Common myeloid progenitor, CD34-positive (primary cell): Measurements from ENCODE around the gene PTPRZ1.

Experiments
- CTCF ChIA-PET: fragments of 350-600 bp; sonication (Branson Sonifier 250); formaldehyde crosslinking; loops from one replicate; lab custom pipeline; 2021; ENCODE audit warnings: antibody characterized with exemption; lab: Charles Lee
- POLR2A ChIA-PET: fragments of 350-600 bp; sonication (Branson Sonifier 250); formaldehyde crosslinking; loops from one replicate; lab custom pipeline; 2021; ENCODE audit warnings: antibody characterized with exemption; lab: Charles Lee
- DNase-seq, 3 donors: peaks; one replicate each; pipeline versions ENCODE4 v3.0.0 to v3.0.0-alpha.2; 2013
- H3K27ac ChIP-seq, 2 experiments: 1 replicate in 1 of 2; 2 replicates in 1 of 2; pipeline ENCODE4 v1.7.0; 2013; ENCODE audit warnings: inconsistent platforms in 2 of 2, low read length in 2 of 2, mild to moderate bottlenecking in 2 of 2, low read depth in 1 of 2, moderate library complexity in 1 of 2; ENCODE audit not compliant: severe bottlenecking in 2 of 2, insufficient read depth in 1 of 2, poor library complexity in 1 of 2
- H3K27me3 ChIP-seq, 5 experiments: replicated peaks in 2 of 5; 1 replicate in 3 of 5; 2 replicates in 2 of 5; pipeline versions ENCODE4 v1.6.1 to v1.7.0; 2013; ENCODE audit warnings: low read length in 4 of 5, mild to moderate bottlenecking in 2 of 5, moderate library complexity in 2 of 5, inconsistent platforms in 1 of 5; ENCODE audit not compliant: insufficient read depth in 5 of 5, control insufficient read depth in 4 of 5
- H3K36me3 ChIP-seq, 4 experiments: 1 replicate in 2 of 4; 2 replicates in 2 of 4; pipeline versions ENCODE4 v1.6.1 to v1.7.0; 2013; ENCODE audit warnings: low read length in 3 of 4, control low read depth in 1 of 4, mild to moderate bottlenecking in 1 of 4; ENCODE audit not compliant: control insufficient read depth in 4 of 4, insufficient read depth in 4 of 4
- H3K4me1 ChIP-seq, 4 experiments: 1 replicate in 3 of 4; 2 replicates in 1 of 4; pipeline versions ENCODE4 v1.6.1 to v1.7.1; 2013; ENCODE audit warnings: low read length in 3 of 4, mild to moderate bottlenecking in 3 of 4, control low read depth in 1 of 4, inconsistent platforms in 1 of 4, moderate library complexity in 1 of 4; ENCODE audit not compliant: control insufficient read depth in 4 of 4, insufficient read depth in 4 of 4; ENCODE audit errors: control extremely low read depth in 1 of 4
- H3K4me3 ChIP-seq, 7 experiments: 1 replicate in 4 of 7; 2 replicates in 3 of 7; pipeline versions ENCODE4 v1.5.1 to v1.7.0; 2013; ENCODE audit warnings: mild to moderate bottlenecking in 7 of 7, low read length in 6 of 7, moderate library complexity in 6 of 7, inconsistent platforms in 2 of 7, low read depth in 2 of 7, control low read depth in 1 of 7; ENCODE audit not compliant: insufficient read depth in 4 of 7, control insufficient read depth in 1 of 7; ENCODE audit errors: extremely low read depth in 1 of 7
- H3K9me3 ChIP-seq, 5 experiments: 1 replicate in 4 of 5; 2 replicates in 1 of 5; pipeline versions ENCODE4 v1.6.1 to v1.7.1; 2013; ENCODE audit warnings: low read length in 4 of 5, mild to moderate bottlenecking in 2 of 5, inconsistent platforms in 1 of 5, low read depth in 1 of 5, moderate library complexity in 1 of 5; ENCODE audit not compliant: control insufficient read depth in 4 of 5, insufficient read depth in 2 of 5; ENCODE audit errors: control extremely low read depth in 1 of 5
- WGBS: methylation state at CpG from one replicate; pipeline ENCODE4 v1.1.5; 2013; ENCODE audit not compliant: insufficient coverage; 5-methylcytosine and 5-hydroxymethylcytosine counted together

Gene PTPRZ1

DNA sequence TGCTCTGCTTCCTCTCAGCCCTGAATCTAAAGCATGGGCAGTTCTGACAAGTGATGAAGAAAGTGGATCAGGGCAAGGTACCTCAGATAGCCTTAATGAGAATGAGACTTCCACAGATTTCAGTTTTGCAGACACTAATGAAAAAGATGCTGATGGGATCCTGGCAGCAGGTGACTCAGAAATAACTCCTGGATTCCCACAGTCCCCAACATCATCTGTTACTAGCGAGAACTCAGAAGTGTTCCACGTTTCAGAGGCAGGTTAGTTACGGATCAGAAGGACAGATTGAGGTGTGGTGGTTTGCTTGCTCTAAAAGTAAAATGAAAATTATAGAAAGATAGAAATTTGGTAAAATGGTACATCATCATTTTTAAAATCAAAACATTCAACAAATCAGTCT is 140.7 kb downstream of the PTPRZ1 start:
- CTCF ChIA-PET = interaction anchor here (1.7 kb wide), 1 partner anchor 20 kb away, joined by 4 read pairs; no protein-coding TSS in a partner anchor
- Histone ChIP-seq H3K4me1 (peaks cover 0 to 11% (median 0%) of the 10 kb centered on the region in 4 experiments), H3K9me3 (no peaks in the 10 kb centered on the region), H3K27me3 (no peaks in the 10 kb centered on the region), H3K27ac (no peak overlapping the region), H3K36me3 (no peaks in the 10 kb centered on the region), H3K4me3 (no peak overlapping the region)
- no CpG with 5 or more reads among the region's 3 CpGs for WGBS
- POLR2A ChIA-PET = no interaction called here
- no peak for DNase-seq

DNA sequence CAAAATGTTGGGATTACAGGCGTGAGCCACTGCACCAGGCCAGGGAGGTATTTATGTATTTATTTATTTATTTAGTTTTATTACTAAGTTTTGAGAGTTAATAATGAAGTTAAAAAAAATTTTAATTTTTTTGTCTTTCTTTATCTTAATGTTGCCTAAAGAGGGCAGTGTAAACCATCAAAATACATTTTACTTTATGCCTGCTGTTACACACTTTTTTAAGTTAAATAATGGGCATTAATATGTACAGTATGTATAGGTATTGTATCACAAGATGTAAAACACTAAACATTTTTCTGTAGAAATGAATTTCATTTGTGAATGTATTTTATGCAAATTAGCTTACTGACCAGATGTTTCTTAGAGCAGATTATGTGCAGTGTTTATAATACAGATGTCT is 141.7 kb downstream of the PTPRZ1 start:
- Histone ChIP-seq H3K27ac (no peak overlapping the region), H3K27me3 (no peaks in the 10 kb centered on the region), H3K4me1 (peaks cover 0 to 11% (median 0%) of the 10 kb centered on the region in 4 experiments), H3K4me3 (no peak overlapping the region), H3K9me3 (no peaks in the 10 kb centered on the region), H3K36me3 (no peaks in the 10 kb centered on the region)
- DNase-seq = peak in 1 of 3 donors; percentile 6
- POLR2A ChIA-PET = no interaction called here
- CTCF ChIA-PET = interaction anchor here (1.7 kb wide), 1 partner anchor 21 kb away, joined by 4 read pairs; no protein-coding TSS in a partner anchor
- no CpG with 5 or more reads among the region's 1 CpG for WGBS

DNA sequence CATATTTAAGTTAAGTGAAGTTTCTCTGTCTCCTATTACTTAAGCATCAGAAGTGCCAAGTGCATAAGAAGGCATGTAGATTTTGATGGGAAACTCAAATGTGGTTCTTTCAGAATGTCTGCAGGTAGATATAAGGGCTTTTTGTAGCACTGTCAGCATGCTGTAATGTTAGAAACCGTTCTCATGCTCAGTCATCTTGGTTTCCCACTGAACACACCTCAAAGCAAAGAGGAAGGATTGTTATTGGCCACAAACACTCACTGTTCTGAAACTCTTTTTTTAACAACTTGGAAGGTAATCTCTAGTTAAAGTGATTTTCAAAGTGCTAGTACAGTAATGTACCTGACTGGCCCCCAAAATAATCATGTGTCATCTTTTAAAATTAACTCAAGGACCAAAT is 145.1 kb downstream of the PTPRZ1 start:
- Histone ChIP-seq H3K4me3 (no peak overlapping the region), H3K9me3 (no peaks in the 10 kb centered on the region), H3K27me3 (no peaks in the 10 kb centered on the region), H3K36me3 (no peaks in the 10 kb centered on the region), H3K4me1 (peaks cover 0 to 3% (median 0%) of the 10 kb centered on the region in 4 experiments), H3K27ac (no peak overlapping the region)
- CTCF ChIA-PET = no interaction called here
- WGBS = 9% methylated on average over 1 of the region's 1 CpG
- peak in 2 of 3 donors; percentile 8 to 19 for DNase-seq
- POLR2A ChIA-PET = no interaction called here

DNA sequence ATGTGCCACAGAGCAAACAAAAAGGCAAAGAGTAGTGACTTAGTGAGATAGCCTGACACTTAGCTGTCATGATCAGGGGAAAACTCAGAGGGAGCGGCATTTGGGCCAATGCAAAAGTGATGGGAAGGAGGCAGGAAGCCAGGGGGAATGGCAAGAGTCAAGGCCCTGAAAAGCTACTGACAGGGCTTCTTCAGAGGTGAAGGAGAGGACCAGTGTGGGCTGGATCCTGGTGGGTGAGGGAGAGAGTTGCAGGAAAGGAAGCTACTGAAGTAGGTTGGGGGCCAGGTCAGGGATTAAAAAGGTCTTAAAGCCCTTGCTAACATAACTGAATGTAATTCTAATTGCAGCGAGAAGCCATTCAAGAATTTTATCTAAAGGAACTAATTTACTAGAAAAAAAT is 154.1 kb downstream of the PTPRZ1 start:
- ChIA-PET CTCF (no interaction called here), POLR2A (no interaction called here)
- peaks cover 0 to 2% (median 0%) of the 10 kb centered on the region in 5 experiments for H3K27me3 ChIP-seq
- H3K4me3 ChIP-seq = no peak overlapping the region
- DNase-seq = no peak
- 83% methylated on average over 1 of the region's 2 CpGs for WGBS
- no peaks in the 10 kb centered on the region for H3K4me1 ChIP-seq
- no peaks in the 10 kb centered on the region for H3K36me3 ChIP-seq
- H3K9me3 ChIP-seq = no peaks in the 10 kb centered on the region
- H3K27ac ChIP-seq = no peak overlapping the region

DNA sequence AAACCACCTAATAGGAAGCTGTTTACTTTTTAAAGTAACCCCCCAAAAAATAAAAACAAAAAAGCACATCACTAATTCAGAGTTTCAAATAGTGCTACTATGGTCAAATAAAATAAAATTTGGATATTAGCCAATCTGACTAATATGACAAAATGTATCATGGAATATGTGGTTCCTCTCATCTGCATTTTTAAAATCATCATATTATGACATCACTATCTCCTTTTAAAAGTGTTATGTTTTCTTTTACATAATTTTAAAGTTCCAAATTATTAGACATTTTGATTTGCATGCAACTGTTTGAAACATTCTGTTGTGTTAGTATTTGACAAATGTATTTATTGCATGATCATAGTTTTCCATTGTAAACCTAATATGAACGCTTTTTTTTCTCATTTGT is 160.7 kb downstream of the PTPRZ1 start:
- Histone ChIP-seq H3K4me3 (no peak overlapping the region), H3K27me3 (peaks cover 0 to 3% (median 0%) of the 10 kb centered on the region in 5 experiments), H3K4me1 (no peaks in the 10 kb centered on the region), H3K9me3 (no peaks in the 10 kb centered on the region), H3K27ac (no peak overlapping the region), H3K36me3 (no peaks in the 10 kb centered on the region)
- CTCF ChIA-PET = no interaction called here
- POLR2A ChIA-PET = no interaction called here
- DNase-seq = no peak
- no CpG with 5 or more reads among the region's 1 CpG for WGBS

DNA sequence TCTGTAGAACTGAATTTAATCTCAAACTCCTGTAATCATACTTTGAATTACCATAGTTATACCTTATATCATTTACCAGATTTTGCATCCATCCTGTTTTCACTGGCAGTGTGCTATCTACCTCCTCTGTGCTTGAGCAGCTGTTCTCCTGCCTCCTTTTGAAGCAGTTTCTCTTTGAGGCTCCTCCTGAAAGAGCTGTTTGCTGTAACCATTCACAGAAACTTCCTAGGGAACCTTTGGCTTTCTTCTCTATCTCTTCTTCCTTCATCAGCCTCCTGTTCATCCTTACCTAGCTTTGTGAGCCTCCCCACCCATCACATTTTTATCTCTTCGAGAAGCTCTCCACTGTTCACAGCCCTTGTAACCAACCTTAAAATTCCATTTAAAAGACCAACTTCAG is 162.9 kb downstream of the PTPRZ1 start:
- no peaks in the 10 kb centered on the region for H3K4me1 ChIP-seq
- peaks cover 0 to 3% (median 0%) of the 10 kb centered on the region in 5 experiments for H3K27me3 ChIP-seq
- ChIA-PET POLR2A (no interaction called here), CTCF (interaction anchor here (1.2 kb wide), 1 partner anchor 9 kb away, joined by 5 read pairs; no protein-coding TSS in a partner anchor)
- no peaks in the 10 kb centered on the region for H3K36me3 ChIP-seq
- no peaks in the 10 kb centered on the region for H3K9me3 ChIP-seq
- no peak overlapping the region for H3K4me3 ChIP-seq
- no peak for DNase-seq
- WGBS = 100% methylated on average over 1 of the region's 1 CpG
- no peak overlapping the region for H3K27ac ChIP-seq

DNA sequence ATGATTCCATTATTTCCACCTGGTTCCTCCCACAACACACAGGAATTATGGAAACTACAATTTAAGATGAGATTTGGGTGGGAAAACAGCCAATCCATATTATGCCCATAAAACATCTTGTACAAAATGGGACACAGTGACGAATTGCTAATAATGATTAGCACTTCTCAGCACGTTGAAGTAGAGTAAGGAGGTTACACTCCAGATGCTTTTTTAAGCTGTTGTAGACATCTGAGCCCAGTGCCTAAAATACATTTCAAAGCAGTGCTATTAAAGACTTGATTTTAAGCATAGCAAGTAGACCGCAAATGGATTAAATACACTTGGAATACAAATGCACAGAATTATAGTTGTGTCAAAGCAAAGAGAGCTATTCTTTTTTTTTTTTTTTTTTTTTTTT is 165.2 kb downstream of the PTPRZ1 start:
- no peaks in the 10 kb centered on the region for H3K36me3 ChIP-seq
- H3K9me3 ChIP-seq = no peaks in the 10 kb centered on the region
- no CpG with 5 or more reads among the region's 3 CpGs for WGBS
- H3K4me3 ChIP-seq = no peak overlapping the region
- DNase-seq = no peak
- H3K27me3 ChIP-seq = no peaks in the 10 kb centered on the region
- no peak overlapping the region for H3K27ac ChIP-seq
- ChIA-PET POLR2A (no interaction called here), CTCF (no interaction called here)
- H3K4me1 ChIP-seq = no peaks in the 10 kb centered on the region
